Measurements from ENCODE around the gene LRRIQ1.
"Not testable (repeated sequence)": the region's sequence is repeated elsewhere in the genome, so short reads cannot be mapped to it uniquely, and the experiment has no call there.

The LRRIQ1 gene

DNA sequence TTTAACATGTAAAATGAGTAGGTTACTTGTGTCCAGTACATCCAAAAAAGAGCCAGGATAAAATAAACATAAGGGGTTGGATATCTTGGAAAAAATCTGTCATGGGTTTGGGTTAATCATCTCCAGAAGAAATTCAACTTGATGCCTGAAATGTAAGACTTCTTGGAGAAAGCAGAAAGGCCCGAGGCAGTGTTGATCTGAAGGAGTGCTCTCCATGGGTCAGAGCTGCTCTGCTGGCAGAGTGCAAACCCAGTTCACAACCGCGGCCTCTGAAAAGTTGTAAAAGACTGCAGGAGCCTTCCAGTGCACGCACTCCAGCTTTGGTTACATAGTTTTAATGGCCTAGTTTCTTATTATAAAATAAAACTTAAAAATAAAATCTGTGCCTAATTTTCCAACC lies 146.5 kb downstream of the LRRIQ1 start:
- Mint-ChIP-seq H3K36me3 (ENCODE audit: low read depth) (no peaks in the 10 kb centered on the region), H3K4me1 (ENCODE audit: low read depth) (no peaks in the 10 kb centered on the region), H3K4me3 (no peak overlapping the region), H3K9me3 (no peaks in the 10 kb centered on the region), H3K27ac (no peak overlapping the region), H3K27me3 (ENCODE audit: low read depth) (no peaks in the 10 kb centered on the region)
- DNase-seq (ENCODE audit: low spot score): no peak

- no peak overlapping the region for H3K27ac Mint-ChIP-seq
- no peak for DNase-seq (ENCODE audit: low spot score)
- H3K27me3 Mint-ChIP-seq (ENCODE audit: low read depth): no peaks in the 10 kb centered on the region
- no peaks in the 10 kb centered on the region for H3K36me3 Mint-ChIP-seq (ENCODE audit: low read depth)
- H3K4me1 Mint-ChIP-seq (ENCODE audit: low read depth): no peaks in the 10 kb centered on the region
- H3K4me3 Mint-ChIP-seq: no peak overlapping the region
- H3K9me3 Mint-ChIP-seq: no peaks in the 10 kb centered on the region
Observed at GRCh38 chr12:85183855-85184254, 147.7 kb downstream of the LRRIQ1 start.

DNA sequence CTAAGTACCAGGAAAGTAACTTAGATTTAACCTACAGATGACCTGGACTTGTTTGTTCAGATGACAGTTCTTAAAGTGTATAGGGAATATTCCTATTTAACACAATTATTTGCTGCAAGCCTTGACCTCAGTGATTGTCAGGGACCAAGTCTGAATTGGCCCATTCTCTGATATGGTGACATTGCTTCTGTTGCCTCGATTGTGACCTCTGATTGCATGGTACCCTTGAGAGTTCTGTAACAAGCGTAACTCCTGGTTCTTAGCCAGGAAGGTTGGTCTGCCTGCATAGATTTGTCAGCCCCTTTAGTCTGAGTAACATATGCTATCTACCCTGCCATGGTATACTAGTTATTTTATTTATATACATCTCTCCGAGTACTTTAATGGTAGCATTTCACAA lies 150.1 kb downstream of the LRRIQ1 start:
- no peaks in the 10 kb centered on the region for H3K9me3 Mint-ChIP-seq
- DNase-seq (ENCODE audit: low spot score): no peak
- H3K4me3 Mint-ChIP-seq: no peak overlapping the region
- no peak overlapping the region for H3K27ac Mint-ChIP-seq
- H3K4me1 Mint-ChIP-seq (ENCODE audit: low read depth): no peaks in the 10 kb centered on the region
- no peaks in the 10 kb centered on the region for H3K27me3 Mint-ChIP-seq (ENCODE audit: low read depth)
- H3K36me3 Mint-ChIP-seq (ENCODE audit: low read depth): no peaks in the 10 kb centered on the region

DNA sequence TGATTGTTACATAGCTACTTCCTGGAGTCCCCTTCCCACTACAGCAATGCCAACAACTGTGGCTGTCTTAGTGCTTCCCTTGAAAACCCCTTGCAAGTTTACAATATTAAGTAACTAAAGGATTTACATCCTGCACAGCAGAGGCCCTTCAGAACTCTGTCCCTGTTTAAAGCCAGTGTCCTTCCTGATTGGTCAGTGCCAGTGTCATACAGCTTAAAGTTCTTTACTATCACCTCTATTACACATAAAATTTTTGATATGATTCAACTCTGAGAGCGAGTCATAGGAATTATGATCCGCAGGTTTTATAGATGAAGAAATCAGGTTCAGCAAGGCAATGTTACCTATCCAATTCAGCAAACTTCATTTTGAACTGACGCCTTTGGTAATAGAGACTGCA lies 152.5 kb downstream of the LRRIQ1 start:
- Mint-ChIP-seq H3K4me1 (ENCODE audit: low read depth) (no peaks in the 10 kb centered on the region), H3K9me3 (no peaks in the 10 kb centered on the region), H3K27ac (no peak overlapping the region), H3K4me3 (no peak overlapping the region), H3K27me3 (ENCODE audit: low read depth) (no peaks in the 10 kb centered on the region), H3K36me3 (ENCODE audit: low read depth) (no peaks in the 10 kb centered on the region)
- DNase-seq (ENCODE audit: low spot score): no peak

DNA sequence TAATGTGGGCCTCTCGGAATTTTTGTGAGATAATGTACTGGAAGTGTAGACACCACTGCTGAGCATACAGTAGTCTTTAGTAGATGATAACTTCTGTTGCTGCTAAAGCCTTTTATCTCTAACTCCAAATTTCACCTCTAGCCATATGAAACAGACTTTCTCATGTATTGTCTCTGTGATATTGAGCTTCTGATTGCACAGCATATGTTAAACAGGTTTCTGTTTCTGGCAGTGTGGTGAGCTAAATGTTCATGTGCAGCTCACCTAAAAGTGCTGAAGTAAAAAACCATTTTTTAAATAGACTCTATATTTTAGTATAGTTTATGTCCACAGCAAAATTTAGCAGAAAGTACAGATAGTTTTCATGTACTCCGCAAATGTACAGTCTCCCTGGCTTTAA lies 154.6 kb downstream of the LRRIQ1 start:
- no peak for DNase-seq (ENCODE audit: low spot score)
- no peaks in the 10 kb centered on the region for H3K27me3 Mint-ChIP-seq (ENCODE audit: low read depth)
- no peaks in the 10 kb centered on the region for H3K36me3 Mint-ChIP-seq (ENCODE audit: low read depth)
- no peaks in the 10 kb centered on the region for H3K4me1 Mint-ChIP-seq (ENCODE audit: low read depth)
- H3K9me3 Mint-ChIP-seq: no peaks in the 10 kb centered on the region
- H3K27ac Mint-ChIP-seq: no peak overlapping the region
- no peak overlapping the region for H3K4me3 Mint-ChIP-seq

GRCh38 chr12:85203809-85204208 lies 167.7 kb downstream of the LRRIQ1 start:
- not testable (repeated sequence) for H3K4me1 Mint-ChIP-seq (ENCODE audit: low read depth); H3K27me3 Mint-ChIP-seq (ENCODE audit: low read depth); H3K4me3 Mint-ChIP-seq; DNase-seq (ENCODE audit: low spot score); H3K27ac Mint-ChIP-seq; H3K36me3 Mint-ChIP-seq (ENCODE audit: low read depth)
- peaks cover 35% of the 10 kb centered on the region for H3K9me3 Mint-ChIP-seq

- Mint-ChIP-seq H3K27me3 (ENCODE audit: low read depth) (no peaks in the 10 kb centered on the region), H3K27ac (no peak overlapping the region), H3K4me3 (no peak overlapping the region), H3K9me3 (peaks cover 34% of the 10 kb centered on the region), H3K36me3 (ENCODE audit: low read depth) (no peaks in the 10 kb centered on the region), H3K4me1 (ENCODE audit: low read depth) (no peaks in the 10 kb centered on the region)
- no peak for DNase-seq (ENCODE audit: low spot score)
Observed at GRCh38 chr12:85206543-85206942, 170.4 kb downstream of the LRRIQ1 start.

GRCh38 chr12:85224339-85224738 lies 188.2 kb downstream of the LRRIQ1 start:
- H3K4me1 Mint-ChIP-seq (ENCODE audit: low read depth); H3K36me3 Mint-ChIP-seq (ENCODE audit: low read depth); H3K4me3 Mint-ChIP-seq; H3K27ac Mint-ChIP-seq; H3K27me3 Mint-ChIP-seq (ENCODE audit: low read depth); DNase-seq (ENCODE audit: low spot score); H3K9me3 Mint-ChIP-seq: not testable (repeated sequence)

- H3K9me3 Mint-ChIP-seq: peaks cover 3% of the 10 kb centered on the region
- H3K27ac Mint-ChIP-seq: no peak overlapping the region
- DNase-seq (ENCODE audit: low spot score): no peak
- H3K36me3 Mint-ChIP-seq (ENCODE audit: low read depth): no peaks in the 10 kb centered on the region
- H3K27me3 Mint-ChIP-seq (ENCODE audit: low read depth): no peaks in the 10 kb centered on the region
- H3K4me3 Mint-ChIP-seq: no peak overlapping the region
- H3K4me1 Mint-ChIP-seq (ENCODE audit: low read depth): no peaks in the 10 kb centered on the region
Observed at GRCh38 chr12:85225501-85225900, 189.3 kb downstream of the LRRIQ1 start.

GRCh38 chr12:85237327-85237726 lies 201.2 kb downstream of the LRRIQ1 start:
- Mint-ChIP-seq H3K4me3 (no peak overlapping the region), H3K27me3 (ENCODE audit: low read depth) (no peaks in the 10 kb centered on the region), H3K9me3 (no peaks in the 10 kb centered on the region), H3K36me3 (ENCODE audit: low read depth) (no peaks in the 10 kb centered on the region), H3K4me1 (ENCODE audit: low read depth) (no peaks in the 10 kb centered on the region), H3K27ac (no peak overlapping the region)
- no peak for DNase-seq (ENCODE audit: low spot score)

DNA sequence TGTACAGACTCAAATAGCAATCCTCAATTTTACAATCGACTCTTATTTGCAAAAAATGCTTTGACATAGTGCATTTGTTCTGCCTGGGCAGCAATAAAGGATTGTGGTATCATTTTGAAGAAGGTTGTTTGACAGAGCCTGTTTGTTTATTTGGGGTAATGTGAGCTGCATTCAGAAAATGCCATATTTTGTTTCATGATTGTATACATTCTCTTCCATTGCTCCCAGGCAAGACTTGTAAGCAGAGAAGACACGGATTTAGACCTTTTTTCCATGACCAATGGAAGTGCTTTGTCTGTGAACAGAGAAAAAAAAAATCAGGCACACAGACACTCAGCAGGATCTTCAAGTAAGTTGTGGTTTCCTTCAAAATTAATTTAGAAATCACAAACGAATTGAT lies 208.4 kb downstream of the LRRIQ1 start:
- no peaks in the 10 kb centered on the region for H3K36me3 Mint-ChIP-seq (ENCODE audit: low read depth)
- H3K4me3 Mint-ChIP-seq: no peak overlapping the region
- DNase-seq (ENCODE audit: low spot score): no peak
- H3K4me1 Mint-ChIP-seq (ENCODE audit: low read depth): no peaks in the 10 kb centered on the region
- no peak overlapping the region for H3K27ac Mint-ChIP-seq
- H3K27me3 Mint-ChIP-seq (ENCODE audit: low read depth): no peaks in the 10 kb centered on the region
- no peaks in the 10 kb centered on the region for H3K9me3 Mint-ChIP-seq

DNA sequence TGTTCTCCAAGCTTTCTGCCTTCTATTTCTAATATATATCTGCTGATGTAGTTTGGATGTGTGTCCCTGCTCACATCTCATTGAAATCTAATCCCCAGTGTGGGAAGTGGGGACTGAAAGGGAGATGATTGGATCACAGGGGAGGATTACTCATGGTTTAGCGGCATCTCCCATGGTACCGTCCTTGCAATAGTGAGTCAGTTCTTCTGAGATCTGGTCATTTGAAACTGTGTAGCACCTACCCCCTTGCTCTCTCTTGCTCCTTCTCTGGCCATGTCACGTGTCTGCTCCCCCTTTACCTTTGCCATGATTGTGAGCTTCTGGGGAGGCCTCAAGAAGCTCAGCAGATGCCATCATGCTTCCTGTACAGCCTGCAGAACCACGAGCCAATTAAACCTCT lies 217.7 kb downstream of the LRRIQ1 start:
- Mint-ChIP-seq H3K4me3 (no peak overlapping the region), H3K27ac (no peak overlapping the region), H3K36me3 (ENCODE audit: low read depth) (no peaks in the 10 kb centered on the region), H3K4me1 (ENCODE audit: low read depth) (no peaks in the 10 kb centered on the region), H3K27me3 (ENCODE audit: low read depth) (no peaks in the 10 kb centered on the region), H3K9me3 (no peaks in the 10 kb centered on the region)
- DNase-seq (ENCODE audit: low spot score): no peak

GRCh38 chr12:85257671-85258070 lies 221.5 kb downstream of the LRRIQ1 start:
- H3K4me1 Mint-ChIP-seq (ENCODE audit: low read depth): no peaks in the 10 kb centered on the region
- no peak for DNase-seq (ENCODE audit: low spot score)
- no peaks in the 10 kb centered on the region for H3K9me3 Mint-ChIP-seq
- H3K27ac Mint-ChIP-seq: no peak overlapping the region
- H3K4me3 Mint-ChIP-seq: no peak overlapping the region
- no peaks in the 10 kb centered on the region for H3K36me3 Mint-ChIP-seq (ENCODE audit: low read depth)
- no peaks in the 10 kb centered on the region for H3K27me3 Mint-ChIP-seq (ENCODE audit: low read depth)

DNA sequence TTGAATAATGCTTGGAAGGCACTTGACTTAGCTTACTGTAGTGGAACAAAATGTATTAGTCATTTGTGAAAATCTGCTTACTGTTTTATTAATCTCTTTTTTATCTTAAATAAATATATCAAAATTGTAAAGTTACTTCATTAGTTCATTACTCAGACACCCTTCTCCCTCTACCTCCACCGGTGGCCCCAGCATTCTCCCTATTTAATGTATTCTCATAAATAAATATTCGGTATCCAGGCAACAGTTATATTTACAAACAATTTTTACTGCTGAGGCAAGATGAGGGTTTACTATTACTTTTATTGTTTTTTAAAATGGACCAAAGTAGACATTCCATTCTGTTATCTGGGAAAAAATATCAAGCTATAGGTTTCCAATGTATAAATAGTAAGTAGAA lies 224.3 kb downstream of the LRRIQ1 start:
- no peaks in the 10 kb centered on the region for H3K4me1 Mint-ChIP-seq (ENCODE audit: low read depth)
- H3K9me3 Mint-ChIP-seq: no peaks in the 10 kb centered on the region
- no peaks in the 10 kb centered on the region for H3K36me3 Mint-ChIP-seq (ENCODE audit: low read depth)
- DNase-seq (ENCODE audit: low spot score): no peak
- H3K27me3 Mint-ChIP-seq (ENCODE audit: low read depth): no peaks in the 10 kb centered on the region
- no peak overlapping the region for H3K4me3 Mint-ChIP-seq
- H3K27ac Mint-ChIP-seq: no peak overlapping the region

DNA sequence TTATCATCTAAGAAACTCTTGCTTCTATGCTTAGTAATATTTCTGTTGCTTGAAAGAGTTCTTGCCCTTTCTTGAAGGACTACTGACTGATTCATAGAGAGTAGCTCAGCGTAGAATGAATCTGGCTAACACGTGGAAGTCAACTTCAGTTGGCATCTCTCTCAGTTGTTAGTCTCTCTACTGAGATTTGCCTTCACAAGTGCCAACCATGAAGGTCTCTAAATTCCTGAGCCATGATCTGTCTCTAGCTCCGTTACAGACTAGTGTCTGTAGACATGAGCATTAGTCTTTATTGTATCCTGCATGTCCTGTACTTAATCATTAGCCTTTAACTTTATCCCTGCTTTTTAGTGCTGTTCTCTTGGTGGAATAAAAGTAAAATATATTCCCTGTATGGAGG lies 224.7 kb downstream of the LRRIQ1 start:
- no peaks in the 10 kb centered on the region for H3K36me3 Mint-ChIP-seq (ENCODE audit: low read depth)
- no peaks in the 10 kb centered on the region for H3K27me3 Mint-ChIP-seq (ENCODE audit: low read depth)
- DNase-seq (ENCODE audit: low spot score): no peak
- no peaks in the 10 kb centered on the region for H3K9me3 Mint-ChIP-seq
- no peak overlapping the region for H3K27ac Mint-ChIP-seq
- no peaks in the 10 kb centered on the region for H3K4me1 Mint-ChIP-seq (ENCODE audit: low read depth)
- no peak overlapping the region for H3K4me3 Mint-ChIP-seq

GRCh38 chr12:85266356-85266755 lies 230.2 kb downstream of the LRRIQ1 start:
- DNase-seq (ENCODE audit: low spot score): no peak
- no peaks in the 10 kb centered on the region for H3K9me3 Mint-ChIP-seq
- no peak overlapping the region for H3K27ac Mint-ChIP-seq
- H3K27me3 Mint-ChIP-seq (ENCODE audit: low read depth): no peaks in the 10 kb centered on the region
- H3K4me1 Mint-ChIP-seq (ENCODE audit: low read depth): no peaks in the 10 kb centered on the region
- no peaks in the 10 kb centered on the region for H3K36me3 Mint-ChIP-seq (ENCODE audit: low read depth)
- H3K4me3 Mint-ChIP-seq: no peak overlapping the region
